Caki2 (cell line): ENCODE results near the gene MOGAT3. TPM values are rescaled to one million over a fixed set of nuclear protein-coding genes. Genes with fewer than 3 reads are reported as not detected.

Experiments used
- DNase-seq: peaks from one replicate; pipeline ENCODE4 v3.0.0-alpha.2; 2015; ENCODE audit warnings: low read depth
- in situ Hi-C: cut with HindIII; loops from 2 replicates; pipeline ENCODE4 v1.10.0; 2016; ENCODE audit warnings: low sequenced_read_pairs, low pct_unique_long_range_greater_than_20kb, mixed read lengths
- total RNA-seq: library from RNA; depleted of rRNA; stranded (reverse); fragments of >200 nt; shearing (Covaris generic); gene quantifications from 2 replicates; pipeline ENCODE4 v1.2.3, GENCODE V29; 2014; ENCODE audit warnings: low replicate concordance; rRNA removed

MOGAT3 gene
- total RNA-seq, 1 experiment from 2014 or later: not detected

DNA sequence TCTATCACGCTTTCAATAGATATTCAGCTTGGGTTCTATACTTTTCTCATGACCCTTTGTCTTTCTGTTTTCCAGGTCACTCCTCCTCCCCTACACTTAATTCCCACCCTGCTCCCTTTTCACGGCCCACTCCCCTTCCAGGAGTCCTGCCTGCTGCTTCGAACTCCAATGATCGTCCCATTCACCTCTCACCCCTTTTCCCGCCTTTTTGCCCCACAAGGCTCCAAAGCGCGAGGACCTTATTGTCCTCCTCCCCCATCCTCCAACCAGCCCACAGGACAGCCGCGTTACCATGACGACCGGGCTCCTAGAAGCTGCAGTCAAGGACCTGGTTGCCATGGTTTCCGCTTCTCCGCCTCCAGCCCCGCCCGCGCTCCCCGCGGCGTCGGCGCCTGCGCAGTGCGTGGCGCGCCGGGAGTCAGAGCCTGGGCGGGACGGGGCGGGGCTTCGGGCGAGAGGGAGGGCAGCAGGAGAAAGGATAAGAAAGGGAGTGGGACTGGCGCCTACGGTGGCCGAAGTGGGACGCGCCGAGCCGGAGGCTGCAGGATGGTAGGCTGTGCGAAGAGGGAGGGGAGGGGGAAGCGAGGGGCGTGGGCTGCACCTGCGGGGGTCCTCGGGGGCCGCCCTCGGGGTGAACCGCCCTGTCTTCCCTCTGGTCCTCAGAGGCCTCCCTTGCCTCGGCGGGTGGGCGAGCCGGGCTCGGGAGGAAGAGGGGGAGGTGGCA, 46.7 kb downstream of the MOGAT3 start, which contains the start of gene AP1S1:
TSS of gene AP1S1 (plus strand) at position 508 of the 724 bp plus-strand sequence. CDS start at position 547, 39 bp downstream.
- in situ Hi-C loops: no loop called here
- DNase-seq: peak; percentile 99

GRCh38 chr7:101151908-101152651, 48.8 kb downstream of the MOGAT3 start:
- in situ Hi-C loops: no loop called here
- DNase-seq: no peak

Other genes starting within 250 kb of the MOGAT3 start
- 1.3 TPM in 1 of 2 replicates, not detected in the other for gene MUC12, start 231.5 kb downstream of the MOGAT3 start, total RNA-seq
- gene MUC17, start 181.0 kb downstream of the MOGAT3 start, total RNA-seq: not detected in 2 replicates
- 4.1 and 6.8 TPM in 2 replicates for gene TRIM56, start 115.6 kb downstream of the MOGAT3 start, total RNA-seq
- gene SERPINE1, start 73.9 kb downstream of the MOGAT3 start, total RNA-seq: 36.7 and 42.4 TPM in 2 replicates
- 296 and 312 TPM in 2 replicates for gene AP1S1, start 46.6 kb downstream of the MOGAT3 start, total RNA-seq
- 0.14 and 0.74 TPM in 2 replicates for gene VGF, start 35.5 kb downstream of the MOGAT3 start, total RNA-seq
- not detected in 2 replicates for gene NAT16, start 20.7 kb downstream of the MOGAT3 start, total RNA-seq
- 33.6 and 68.2 TPM in 2 replicates for gene PLOD3, start 16.5 kb upstream of the MOGAT3 start, total RNA-seq
- 84.0 and 106 TPM in 2 replicates for gene ZNHIT1, start 17.1 kb upstream of the MOGAT3 start, total RNA-seq
- gene CLDN15, start 36.8 kb upstream of the MOGAT3 start, total RNA-seq: 0.81 and 0.93 TPM in 2 replicates
- 130 and 156 TPM in 2 replicates for gene FIS1, start 44.0 kb upstream of the MOGAT3 start, total RNA-seq
- gene IFT22, start 120.8 kb upstream of the MOGAT3 start, total RNA-seq: 36.6 and 58.1 TPM in 2 replicates
- 1.1 and 1.7 TPM in 2 replicates for gene COL26A1, start 161.8 kb upstream of the MOGAT3 start, total RNA-seq